Left cardiac atrium (tissue), 4 donors: ENCODE results near the gene FRMD4A. TPM values are rescaled to one million over a fixed set of nuclear protein-coding genes. Genes with fewer than 3 reads are reported as not detected.
"Not testable (repeated sequence)": the region's sequence is repeated elsewhere in the genome, so short reads cannot be mapped to it uniquely, and the experiment has no call there.

Experiments used
- ATAC-seq, 2 donors: fragments of 200-7000 bp; cut with Tn5 transposase; one replicate each; pipeline ENCODE4 v1.9.1; 2020; ENCODE audit warnings: mild to moderate bottlenecking in 2 of 2, moderate library complexity in 2 of 2
- DNase-seq: peaks from one replicate; pipeline ENCODE4 v3.0.0-alpha.2; 2020
- intact Hi-C, 2 donors: fragments of 100-400 bp; cut with DNase I; formaldehyde crosslinking; loops; one replicate each; pipeline versions ENCODE4 v1.14.1 to v1.15.1; 2022 to 2023
- total RNA-seq, 2 donors: library from RNA; stranded (reverse); fragmentation: NEBNext Ultra II Directional; extraction: Animal tissue kit (Norgen Biotek cat#: 25700); gene quantifications; one replicate each; pipeline ENCODE4 v1.2.1, GENCODE V29; 2021
- donor health status: DM: no; HTN: yes; CAD: no.
- donor health status: DM: no; HTN: yes; CAD: no; lungs with severe emphysema.
- donor health status: DM: yes; HTN: yes; CAD: no.
- donor health status: Dilated cardiomyopathy.

Gene FRMD4A
- total RNA-seq, 2 donors from 2014 or later, result 39.0 to 44.2 TPM

DNA sequence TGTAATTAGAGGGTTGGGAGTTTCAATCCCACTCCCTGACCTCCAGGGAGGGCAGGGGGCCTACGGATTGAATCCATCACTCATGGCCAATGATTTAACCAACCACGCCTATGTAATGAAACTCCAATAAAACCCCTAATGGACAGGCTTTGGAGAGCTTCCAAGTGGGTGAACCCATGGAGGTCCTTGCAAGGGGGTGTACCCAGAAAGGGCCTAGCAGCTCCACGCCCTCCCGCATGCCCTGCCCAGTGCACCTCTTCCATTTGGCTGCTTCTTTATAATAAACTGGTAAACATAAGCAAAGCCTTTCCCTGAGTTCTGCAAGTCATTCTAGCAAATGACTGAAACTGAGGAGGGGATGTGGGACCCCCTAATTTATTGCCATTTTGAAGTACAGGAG, 280.1 kb downstream of the FRMD4A start:
- intact Hi-C loops, result no loop called here
- ATAC-seq, result no peak

DNA sequence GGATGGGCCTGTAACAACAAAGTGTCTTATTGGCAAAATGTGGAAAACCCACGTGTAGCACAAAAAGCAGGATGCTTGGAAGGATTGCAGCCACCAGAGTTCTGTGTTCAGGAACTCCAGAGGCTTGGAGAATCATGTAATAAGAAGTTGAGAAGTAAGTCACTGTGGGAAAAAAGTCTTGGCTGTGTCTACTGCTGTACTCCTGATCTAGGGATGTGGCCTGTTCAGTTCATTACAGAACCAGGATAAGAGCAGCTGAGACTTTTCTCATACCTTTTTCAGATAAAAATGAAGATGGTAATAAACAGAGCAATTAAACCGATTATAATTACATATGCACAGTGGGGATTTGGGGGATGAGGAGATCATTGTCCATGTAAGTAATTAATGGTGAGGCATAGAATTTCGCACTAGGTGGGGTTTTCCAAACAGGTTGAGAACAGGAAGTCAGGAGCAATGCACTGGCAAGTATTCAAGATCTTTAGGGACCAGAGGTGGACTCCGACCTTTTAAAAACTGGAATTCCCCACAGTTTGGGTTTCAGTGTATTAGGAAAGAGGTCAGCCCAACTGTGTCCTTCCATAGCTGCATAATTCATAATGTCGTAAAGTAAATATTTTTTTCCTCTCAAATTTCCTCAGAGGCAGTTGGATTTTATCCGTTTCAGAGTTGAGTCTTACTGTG, 281.7 kb downstream of the FRMD4A start:
- intact Hi-C loops, result no loop called here
- DNase-seq (no peak), ATAC-seq (no peak)

More for the DNA sequence above, 280.1 kb downstream of the FRMD4A start:
- DNase-seq, result no peak

DNA sequence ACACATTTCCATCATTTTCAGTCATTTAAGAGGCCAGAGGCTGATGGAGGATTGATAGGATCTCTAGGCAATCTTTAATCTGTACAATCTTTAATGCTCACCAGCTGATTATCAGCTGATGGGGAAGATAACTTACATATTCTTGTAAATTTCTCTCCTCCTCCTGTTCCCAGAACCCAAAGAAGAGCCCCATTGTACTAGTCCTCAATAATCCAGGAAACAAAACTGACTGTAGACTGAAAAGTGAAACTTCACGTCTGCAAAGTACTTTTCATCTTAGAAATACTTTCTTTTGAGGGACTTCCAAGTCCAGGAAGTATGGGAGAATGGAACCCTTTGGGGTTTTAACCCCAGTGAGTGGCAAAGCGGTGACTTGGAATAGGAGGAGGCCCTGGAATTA, 283.3 kb downstream of the FRMD4A start:
- DNase-seq (no peak), ATAC-seq (no peak)
- intact Hi-C loops, result no loop called here

DNA sequence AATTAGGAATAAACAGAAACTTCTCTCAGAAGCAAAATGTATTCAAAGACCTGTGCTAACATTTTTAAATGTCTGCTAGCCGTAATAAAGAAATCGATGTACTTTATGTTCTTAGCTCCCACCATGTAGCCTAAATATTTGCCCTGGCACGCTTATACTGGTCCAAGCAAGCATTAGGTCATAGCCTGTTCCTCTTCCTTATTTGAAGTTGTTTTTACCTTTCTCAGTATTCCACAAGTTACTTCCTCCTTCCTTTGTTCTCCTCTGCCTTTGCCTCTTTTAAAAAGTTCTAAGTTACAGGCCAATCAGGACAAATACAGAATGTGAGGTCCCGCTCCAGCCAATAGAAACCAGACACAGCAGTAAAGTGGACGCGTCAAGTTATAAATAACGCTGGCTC, 288.7 kb downstream of the FRMD4A start:
- ATAC-seq, DNase-seq, intact Hi-C loops: not testable (repeated sequence)

DNA sequence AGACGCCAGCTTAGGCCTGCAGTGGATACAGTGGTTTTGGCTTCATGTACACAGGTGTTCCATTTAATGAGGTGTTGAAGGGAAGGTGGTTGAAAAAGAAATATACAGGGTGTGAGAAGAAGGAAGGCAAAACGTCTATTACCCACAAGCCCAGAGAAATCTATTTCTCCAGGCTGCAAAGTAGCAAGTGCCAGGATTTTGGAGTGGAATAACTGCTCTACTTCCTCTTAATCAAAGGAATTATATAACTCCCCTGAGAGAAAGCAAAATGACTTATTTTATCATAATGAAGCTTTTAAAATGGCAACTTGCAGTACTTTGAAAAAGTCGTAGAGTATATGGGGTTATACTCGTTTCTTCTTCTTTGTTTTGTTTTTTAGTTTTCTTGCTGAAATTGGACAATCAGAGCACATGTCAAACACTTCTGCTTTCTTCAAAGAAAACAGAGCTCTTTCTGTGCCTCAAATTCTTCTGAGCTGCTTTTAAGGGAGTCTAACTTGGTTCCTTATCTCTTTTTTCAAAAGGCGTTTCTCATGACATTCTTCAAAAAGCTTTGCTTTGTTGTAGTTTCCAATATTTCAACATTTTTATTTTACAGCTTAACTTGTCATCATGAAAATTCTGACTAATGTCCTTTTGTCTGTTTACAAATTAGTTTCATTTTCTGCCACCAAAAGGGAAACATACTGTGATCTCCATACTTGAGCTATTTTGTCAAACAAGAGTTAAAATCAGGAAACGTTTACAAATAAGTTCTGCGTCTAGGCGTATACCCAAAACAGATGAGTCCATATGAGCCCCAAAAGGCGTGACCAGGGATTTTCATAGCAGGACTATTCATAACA, 289.7 kb downstream of the FRMD4A start:
- ATAC-seq, result peak; percentile 34 to 52
- intact Hi-C loops, result no loop called here

DNA sequence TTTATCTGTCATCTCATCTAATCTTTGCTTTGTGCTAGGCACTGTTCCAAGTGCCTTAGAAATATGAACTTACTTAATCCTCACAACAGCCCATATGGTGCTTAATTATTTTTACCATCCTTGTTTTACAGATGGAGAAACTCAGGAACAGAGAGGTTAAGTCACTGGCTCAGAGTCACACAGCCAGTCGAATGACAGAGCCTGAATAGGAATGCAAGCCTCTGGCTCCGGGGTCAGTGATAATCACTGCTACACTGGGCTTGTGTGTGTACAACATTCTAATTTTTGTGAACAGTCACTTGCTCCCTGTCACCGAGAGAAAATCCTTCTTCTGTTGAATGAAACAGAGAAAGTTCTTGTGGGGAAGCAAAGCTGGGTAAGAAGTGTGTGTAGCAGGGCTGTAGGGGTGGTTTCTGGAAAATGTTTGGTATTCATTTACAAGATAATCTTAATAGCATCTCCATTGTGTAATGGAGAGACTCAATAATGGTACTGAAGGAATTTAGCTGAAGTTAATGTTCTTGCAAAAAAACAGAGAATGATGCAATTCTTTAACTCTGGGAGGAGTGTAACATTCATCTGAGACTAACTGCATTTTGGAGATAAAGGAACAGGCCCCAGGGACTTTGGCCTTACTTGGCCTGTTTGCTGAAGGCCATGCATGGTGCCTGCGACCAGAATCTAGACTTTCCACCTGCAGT, 290.6 kb downstream of the FRMD4A start:
- DNase-seq, result no peak
- peak; percentile 70 to 75 for ATAC-seq
- intact Hi-C loops, result no loop called here

More for the DNA sequence above, 289.7 kb downstream of the FRMD4A start:
- no peak for DNase-seq

DNA sequence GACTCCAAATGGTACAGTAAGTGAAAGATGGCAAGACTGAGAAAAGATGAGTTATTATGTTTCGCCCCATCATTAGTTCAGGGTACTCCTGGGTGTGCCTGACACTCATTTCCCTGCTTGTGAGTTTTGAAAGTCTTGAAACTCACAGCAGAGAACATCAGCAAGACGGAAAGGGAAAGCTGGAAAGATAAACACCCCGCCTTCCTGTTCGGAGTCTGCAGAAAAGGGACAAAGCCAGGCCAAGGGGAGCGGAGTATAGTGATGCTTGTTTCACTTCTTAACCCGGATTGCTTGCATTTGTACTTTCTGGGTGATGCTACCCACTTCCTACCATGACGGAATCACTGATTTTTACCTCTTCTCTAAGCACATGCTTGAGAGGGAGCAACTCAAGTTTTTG, 294.5 kb downstream of the FRMD4A start:
- intact Hi-C loops, result no loop called here
- DNase-seq, result no peak
- no peak for ATAC-seq

DNA sequence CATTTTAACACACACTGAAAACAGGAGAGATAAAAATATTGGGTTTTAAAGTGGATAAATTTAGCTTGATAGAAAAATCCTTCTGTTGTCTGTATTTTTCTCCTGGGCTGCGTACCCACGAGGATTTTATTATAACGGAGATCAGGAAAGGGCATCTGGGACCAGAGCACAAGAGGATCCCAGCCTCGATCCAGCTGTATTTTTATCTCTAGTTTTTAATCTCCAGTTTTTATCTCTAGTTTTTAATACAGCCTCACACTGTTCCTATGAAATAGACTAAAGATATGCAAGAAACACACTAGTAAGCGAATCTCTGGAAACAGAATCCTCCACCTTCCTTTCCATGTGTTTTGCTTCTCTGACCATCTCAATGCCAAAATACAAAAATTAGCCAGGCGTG, 295.2 kb downstream of the FRMD4A start:
- intact Hi-C loops, result no loop called here
- ATAC-seq, result no peak
- no peak for DNase-seq

DNA sequence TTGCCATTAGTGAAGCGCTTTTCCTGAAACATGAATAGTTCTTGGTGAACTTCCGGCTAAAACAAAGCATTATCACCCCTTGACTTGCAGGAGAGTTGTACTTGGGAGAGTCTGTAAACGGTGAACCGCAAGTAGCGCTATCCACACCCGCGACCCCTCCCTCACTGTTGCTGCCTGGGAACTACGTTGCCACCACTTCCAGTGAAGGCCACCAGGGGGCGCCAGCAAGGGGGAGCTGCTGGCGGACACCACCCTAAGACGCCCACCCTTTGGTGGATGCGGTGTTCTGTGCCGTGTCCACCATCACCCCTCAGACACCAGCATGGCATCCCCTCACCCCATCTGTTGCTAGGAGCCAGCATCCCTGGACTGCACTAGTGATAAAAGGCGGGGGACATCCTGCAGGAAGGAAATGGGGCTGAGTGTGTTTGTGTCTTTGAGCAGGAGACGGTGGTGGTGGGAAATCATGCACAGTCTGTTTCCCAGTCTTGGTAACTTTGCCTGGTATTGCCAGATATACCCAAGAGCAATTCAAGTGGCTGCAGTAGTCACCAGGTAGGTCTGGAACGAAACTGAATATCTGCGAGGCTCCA, 298.2 kb downstream of the FRMD4A start:
- intact Hi-C loops, result no loop called here
- DNase-seq (no peak), ATAC-seq (peak in 1 of 2 donors; percentile 41)

DNA sequence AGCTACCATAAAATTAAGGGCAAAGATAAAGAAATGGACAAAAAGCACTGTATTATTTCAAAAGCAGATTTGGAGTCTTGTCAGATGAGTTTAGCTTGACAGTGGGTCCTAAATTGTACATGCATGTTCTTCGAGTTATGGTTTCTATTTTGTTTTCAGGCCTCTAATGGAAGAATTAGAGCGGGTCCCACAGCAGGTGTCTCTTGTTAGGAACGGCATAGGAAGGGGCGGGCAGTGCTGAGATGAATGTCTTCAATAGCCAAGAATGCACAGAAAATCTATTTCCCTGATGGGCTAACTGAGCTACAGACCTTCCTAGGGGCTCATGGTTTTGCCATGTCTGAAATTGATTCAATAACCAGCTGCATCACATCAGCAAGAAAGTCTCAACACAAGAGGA, 304.4 kb downstream of the FRMD4A start:
- ATAC-seq (no peak), DNase-seq (no peak)
- intact Hi-C loops, result no loop called here

DNA sequence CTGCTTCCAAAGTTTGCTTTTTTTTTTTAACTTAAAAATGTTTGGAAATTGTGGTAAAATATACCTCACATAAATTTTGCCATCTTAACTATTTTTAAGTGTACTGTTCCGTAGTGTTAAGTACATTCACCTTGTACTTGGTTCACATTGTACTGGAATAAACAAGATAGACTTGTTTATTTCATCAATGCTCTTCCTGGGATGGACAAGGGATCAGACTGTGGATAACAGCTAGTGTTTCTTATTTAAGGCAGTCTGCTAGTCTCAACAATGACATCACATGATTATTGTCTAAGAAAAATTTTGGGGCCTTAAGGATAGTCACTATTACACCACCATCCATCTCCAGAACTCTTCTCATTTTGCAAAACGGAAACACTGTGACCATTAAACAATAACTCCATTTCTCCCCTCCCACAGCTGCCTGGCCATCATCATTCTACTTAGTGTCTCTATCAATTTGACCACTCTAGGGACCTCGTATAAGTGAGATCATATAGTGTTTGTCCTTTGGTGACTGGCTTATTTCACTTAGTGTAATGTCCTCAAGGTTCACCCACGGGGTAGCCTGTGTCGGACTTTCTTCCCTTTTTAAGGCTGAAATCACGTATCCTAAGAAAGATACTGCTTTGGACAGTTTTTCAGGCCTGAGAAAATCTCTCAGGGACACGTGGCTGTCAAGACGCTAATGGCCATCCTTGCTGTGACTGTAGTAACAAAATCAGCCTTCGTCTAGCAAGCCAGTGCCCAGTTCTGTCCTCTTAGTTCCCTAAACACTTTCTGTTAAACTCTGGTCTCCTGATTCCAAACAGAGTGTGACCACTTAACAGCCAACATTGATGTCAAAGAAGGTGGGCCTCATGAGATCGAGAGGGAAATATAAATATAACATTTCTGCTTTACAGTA, 305.2 kb downstream of the FRMD4A start:
- intact Hi-C loops, result no loop called here
- no peak for DNase-seq
- no peak for ATAC-seq

DNA sequence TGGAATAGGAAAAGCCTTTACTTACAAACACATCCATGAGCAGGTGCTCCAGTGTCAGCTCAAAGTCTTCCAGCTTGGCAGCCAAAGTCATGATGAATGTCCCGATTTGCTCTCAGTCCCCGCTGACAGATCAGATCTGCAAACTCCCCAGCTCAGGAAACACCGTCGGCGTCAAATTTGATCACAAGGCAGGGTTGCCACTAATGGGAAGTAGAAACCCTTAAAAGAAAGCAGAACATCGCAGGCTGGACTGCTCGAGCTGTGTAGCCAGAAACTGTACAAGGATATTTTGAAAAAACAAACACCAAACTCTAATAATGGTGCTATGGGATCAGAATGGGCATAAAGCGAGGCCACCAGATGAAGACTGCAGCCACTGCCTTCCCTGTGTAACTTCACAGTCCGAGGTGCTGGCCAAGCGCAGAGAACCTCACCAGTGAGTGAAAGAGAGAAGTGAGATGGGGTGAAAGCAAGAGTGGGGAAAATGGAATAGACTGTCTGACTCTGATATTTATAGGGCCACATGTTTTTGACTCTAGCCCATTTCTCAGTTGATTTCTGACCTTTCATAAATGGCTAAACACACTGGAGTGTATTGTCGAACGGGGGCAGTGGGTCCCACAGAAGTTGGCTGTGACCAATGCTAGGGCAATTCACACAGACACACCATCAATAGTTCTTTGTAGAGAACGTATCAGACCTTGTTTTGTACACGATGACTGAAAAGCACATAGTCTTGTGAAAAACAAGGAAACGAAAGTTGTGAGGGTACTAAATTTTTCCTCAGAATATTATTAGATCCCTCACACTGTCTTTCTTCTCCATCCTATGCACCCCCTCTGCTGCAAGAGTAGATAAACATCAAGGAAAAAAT, 306.2 kb downstream of the FRMD4A start:
- intact Hi-C loops, result no loop called here
- ATAC-seq (peak; percentile 39 to 45), DNase-seq (no peak)

DNA sequence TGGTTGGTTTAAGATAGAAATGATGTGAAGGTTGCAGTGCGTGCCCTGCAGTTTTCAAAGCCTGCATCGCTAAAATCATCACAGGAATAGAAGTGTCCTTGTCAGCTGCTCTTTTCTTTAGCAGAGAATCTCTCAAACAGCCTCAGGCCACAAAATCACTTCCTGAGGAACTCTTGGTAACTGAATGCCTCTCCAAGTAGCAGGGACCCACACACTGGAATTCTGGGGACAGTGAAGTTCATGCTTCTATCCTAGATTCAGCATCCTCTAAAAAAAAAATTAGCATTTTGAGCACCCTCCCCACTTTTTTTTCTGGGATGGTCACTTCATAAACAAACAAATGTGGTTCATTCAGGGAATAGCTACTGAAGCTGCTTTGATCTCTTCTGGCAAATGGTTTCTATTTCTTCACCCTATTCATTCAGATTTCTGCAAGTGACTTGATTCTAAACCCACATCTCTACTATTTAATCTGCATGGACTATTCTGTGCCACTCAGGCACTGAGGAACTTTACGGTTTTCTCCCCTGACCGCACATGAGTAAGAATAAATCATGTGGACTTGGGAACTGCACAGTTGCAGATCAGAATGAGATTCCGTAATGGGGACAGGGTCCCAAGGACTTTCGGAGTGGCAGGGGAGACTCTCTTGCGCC, 306.9 kb downstream of the FRMD4A start:
- DNase-seq (no peak), ATAC-seq (peak in 1 of 2 donors; percentile 39)
- intact Hi-C loops, result no loop called here

DNA sequence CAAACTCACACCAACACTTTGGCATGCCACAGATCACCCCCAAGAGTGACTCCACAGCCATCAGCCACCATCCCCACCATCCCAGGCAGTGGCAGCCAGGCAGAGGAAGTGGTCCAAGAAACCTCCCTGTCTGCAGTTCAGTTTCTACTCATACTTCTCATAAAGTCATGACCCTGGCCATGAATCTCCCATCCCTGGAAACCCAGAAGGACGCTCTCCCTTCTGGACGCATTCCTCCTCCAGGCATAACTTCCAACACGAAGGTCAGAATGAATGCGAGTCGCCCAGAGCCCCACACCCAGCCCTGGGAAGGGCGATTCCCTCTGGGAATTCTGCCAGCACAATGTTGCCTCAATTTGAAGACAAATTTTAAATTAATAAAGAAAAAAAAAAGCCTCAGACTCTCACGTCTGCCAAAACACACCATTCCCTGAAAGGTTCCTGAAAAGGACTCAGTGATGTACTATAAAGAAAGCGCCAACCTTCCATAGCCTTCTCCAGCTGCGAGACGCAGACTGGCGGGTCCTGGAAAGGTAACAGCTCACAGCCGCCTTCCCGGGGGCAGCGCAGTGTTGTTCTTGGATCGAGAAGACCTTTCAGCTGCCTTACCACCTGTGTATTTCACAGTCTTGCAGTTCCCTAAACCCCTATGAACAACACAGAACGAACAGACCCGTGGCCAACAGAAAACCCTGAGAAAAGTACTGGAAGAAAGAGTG, 307.6 kb downstream of the FRMD4A start:
- intact Hi-C loops, result no loop called here
- no peak for ATAC-seq
- no peak for DNase-seq

DNA sequence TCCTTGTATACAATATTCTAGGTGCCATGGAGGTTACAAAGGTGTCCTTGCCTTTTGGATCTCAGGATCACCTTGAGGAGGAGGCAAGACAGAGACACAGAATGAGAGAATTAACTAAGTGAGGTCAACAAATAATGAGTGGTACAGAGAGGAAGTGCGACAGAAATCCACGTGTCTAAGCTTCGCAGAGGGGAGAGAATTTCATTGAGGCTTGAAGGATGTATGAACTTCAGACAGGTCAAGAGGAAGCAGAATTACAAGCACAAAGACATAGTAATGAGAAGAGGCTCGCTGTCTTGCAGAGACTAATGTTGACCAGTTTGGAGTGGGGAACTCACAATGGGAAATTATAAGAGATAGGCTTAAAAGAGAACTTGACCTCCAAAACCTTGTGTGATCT, 308.7 kb downstream of the FRMD4A start:
- intact Hi-C loops, result no loop called here
- no peak for ATAC-seq
- no peak for DNase-seq

DNA sequence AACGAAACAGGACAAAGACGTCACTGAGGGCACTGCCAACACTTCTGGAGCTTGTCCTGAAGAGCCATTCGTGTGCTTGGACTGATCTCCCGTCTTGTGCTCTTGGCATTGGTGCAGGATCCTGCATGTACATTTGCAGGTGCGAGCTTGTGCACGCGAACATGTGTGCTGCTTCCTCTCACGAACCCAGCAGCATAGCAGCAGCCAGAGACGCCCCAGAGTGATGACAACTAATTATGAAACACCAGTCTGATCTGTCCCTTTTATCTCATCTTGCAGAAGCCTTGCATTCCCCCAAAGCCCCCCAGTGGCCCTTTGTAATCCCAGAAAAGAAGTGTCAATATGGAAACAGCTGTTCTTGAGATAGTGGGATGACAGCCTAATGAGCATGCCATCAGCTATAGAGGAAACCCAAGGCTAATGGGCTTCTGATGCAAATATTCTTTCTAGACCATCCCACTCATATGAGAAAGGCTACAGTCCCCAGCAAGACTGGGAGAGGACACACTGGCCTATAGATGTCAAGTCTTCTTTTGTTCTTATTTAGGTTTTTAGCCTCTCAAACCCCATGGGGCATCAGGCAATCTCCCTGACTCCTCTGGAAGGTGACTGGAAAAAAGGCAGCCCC, 310.6 kb downstream of the FRMD4A start:
- intact Hi-C loops, result no loop called here

More for the DNA sequence above, 310.6 kb downstream of the FRMD4A start:
- ATAC-seq, result no peak
- DNase-seq, result no peak
